ENCODE data around the gene RAB8A. TPM values are rescaled to one million over a fixed set of nuclear protein-coding genes. Genes with fewer than 3 reads are reported as not detected.

The RAB8A gene
- polyA plus RNA-seq, 1 donor from 2014 or later, result 29.8 TPM

DNA sequence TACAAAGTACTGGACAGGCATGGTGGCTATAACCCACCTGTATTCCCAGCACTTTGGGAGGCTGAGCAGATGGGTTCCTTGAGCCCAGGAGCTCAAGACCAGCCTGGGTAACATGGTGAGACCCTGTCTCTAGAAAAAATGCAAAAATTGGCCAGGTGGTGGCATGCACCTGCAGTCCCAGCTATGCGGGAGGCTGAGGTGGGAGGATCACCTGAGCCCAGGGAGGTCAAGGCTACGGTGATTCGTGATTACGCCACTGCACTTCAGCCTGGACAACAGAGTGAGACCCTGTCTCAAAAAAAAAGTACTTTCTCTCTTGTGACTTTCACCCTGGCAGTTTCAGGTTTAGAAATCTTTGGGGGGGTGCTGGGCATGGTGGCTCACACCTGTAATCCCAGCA, 11.2 kb upstream of the RAB8A start:
- Histone ChIP-seq H2AFZ (ENCODE audit: low read depth, low read length) (no peak overlapping the region), H3K4me2 (ENCODE audit: low read length) (no peak overlapping the region), H3K4me3 (ENCODE audit: low read length) (no peak overlapping the region), H3K9me2 (ENCODE audit: insufficient read depth, low read length) (no peaks in the 10 kb centered on the region), H3K9ac (ENCODE audit: low read length) (no peak overlapping the region), H3K36me3 (ENCODE audit: insufficient read depth, low read length) (no peaks in the 10 kb centered on the region), H3K79me2 (replicated peaks; ENCODE audit: insufficient read depth, low read length) (no peaks in the 10 kb centered on the region), H3K9me3 (ENCODE audit: low read length) (no peaks in the 10 kb centered on the region), H3F3A (ENCODE audit: insufficient read depth, low read length, poor library complexity, severe bottlenecking) (no peaks in the 10 kb centered on the region), H4K20me1 (ENCODE audit: insufficient read depth) (no peaks in the 10 kb centered on the region), H3K27me3 (ENCODE audit: insufficient read depth, low read depth, low read length) (no peaks in the 10 kb centered on the region), H3K27ac (ENCODE audit: low read length) (no peak overlapping the region)
- TF ChIP-seq RAD21 (conservative IDR thresholded peaks at IDR 0.05) (no peak), EP300 (conservative IDR thresholded peaks at IDR 0.05; ENCODE audit: poor library complexity, severe bottlenecking) (no peak), EZH2 (IDR thresholded peaks at IDR 0.05; ENCODE audit: borderline replicate concordance, insufficient read depth, low read length, poor library complexity, severe bottlenecking) (no peak), POLR2AphosphoS5 (IDR thresholded peaks at IDR 0.05) (no peak), SMC3 (conservative IDR thresholded peaks at IDR 0.05; ENCODE audit: poor library complexity) (no peak), MXI1 (conservative IDR thresholded peaks at IDR 0.05; ENCODE audit: poor library complexity, severe bottlenecking) (no peak), TAF1 (IDR thresholded peaks at IDR 0.05; ENCODE audit: low read depth) (no peak)
- TF ChIP-seq, protein P1, sequence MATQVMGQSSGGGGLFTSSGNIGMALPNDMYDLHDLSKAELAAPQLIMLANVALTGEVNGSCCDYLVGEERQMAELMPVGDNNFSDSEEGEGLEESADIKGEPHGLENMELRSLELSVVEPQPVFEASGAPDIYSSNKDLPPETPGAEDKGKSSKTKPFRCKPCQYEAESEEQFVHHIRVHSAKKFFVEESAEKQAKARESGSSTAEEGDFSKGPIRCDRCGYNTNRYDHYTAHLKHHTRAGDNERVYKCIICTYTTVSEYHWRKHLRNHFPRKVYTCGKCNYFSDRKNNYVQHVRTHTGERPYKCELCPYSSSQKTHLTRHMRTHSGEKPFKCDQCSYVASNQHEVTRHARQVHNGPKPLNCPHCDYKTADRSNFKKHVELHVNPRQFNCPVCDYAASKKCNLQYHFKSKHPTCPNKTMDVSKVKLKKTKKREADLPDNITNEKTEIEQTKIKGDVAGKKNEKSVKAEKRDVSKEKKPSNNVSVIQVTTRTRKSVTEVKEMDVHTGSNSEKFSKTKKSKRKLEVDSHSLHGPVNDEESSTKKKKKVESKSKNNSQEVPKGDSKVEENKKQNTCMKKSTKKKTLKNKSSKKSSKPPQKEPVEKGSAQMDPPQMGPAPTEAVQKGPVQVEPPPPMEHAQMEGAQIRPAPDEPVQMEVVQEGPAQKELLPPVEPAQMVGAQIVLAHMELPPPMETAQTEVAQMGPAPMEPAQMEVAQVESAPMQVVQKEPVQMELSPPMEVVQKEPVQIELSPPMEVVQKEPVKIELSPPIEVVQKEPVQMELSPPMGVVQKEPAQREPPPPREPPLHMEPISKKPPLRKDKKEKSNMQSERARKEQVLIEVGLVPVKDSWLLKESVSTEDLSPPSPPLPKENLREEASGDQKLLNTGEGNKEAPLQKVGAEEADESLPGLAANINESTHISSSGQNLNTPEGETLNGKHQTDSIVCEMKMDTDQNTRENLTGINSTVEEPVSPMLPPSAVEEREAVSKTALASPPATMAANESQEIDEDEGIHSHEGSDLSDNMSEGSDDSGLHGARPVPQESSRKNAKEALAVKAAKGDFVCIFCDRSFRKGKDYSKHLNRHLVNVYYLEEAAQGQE (IDR thresholded peaks at IDR 0.05; ENCODE audit: borderline replicate concordance), result no peak
- TF ChIP-seq, protein P2, sequence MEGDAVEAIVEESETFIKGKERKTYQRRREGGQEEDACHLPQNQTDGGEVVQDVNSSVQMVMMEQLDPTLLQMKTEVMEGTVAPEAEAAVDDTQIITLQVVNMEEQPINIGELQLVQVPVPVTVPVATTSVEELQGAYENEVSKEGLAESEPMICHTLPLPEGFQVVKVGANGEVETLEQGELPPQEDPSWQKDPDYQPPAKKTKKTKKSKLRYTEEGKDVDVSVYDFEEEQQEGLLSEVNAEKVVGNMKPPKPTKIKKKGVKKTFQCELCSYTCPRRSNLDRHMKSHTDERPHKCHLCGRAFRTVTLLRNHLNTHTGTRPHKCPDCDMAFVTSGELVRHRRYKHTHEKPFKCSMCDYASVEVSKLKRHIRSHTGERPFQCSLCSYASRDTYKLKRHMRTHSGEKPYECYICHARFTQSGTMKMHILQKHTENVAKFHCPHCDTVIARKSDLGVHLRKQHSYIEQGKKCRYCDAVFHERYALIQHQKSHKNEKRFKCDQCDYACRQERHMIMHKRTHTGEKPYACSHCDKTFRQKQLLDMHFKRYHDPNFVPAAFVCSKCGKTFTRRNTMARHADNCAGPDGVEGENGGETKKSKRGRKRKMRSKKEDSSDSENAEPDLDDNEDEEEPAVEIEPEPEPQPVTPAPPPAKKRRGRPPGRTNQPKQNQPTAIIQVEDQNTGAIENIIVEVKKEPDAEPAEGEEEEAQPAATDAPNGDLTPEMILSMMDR (IDR thresholded peaks at IDR 0.05; ENCODE audit: poor library complexity, severe bottlenecking), result no peak

GRCh38 chr19:16104722-16105121, 7.0 kb upstream of the RAB8A start:
- no peak overlapping the region for H2AFZ ChIP-seq (ENCODE audit: low read depth, low read length)
- H3K79me2 ChIP-seq (replicated peaks; ENCODE audit: insufficient read depth, low read length), result no peaks in the 10 kb centered on the region
- no peaks in the 10 kb centered on the region for H3F3A ChIP-seq (ENCODE audit: insufficient read depth, low read length, poor library complexity, severe bottlenecking)
- TF ChIP-seq, protein P1 (IDR thresholded peaks at IDR 0.05; ENCODE audit: borderline replicate concordance), result no peak
- TF ChIP-seq POLR2AphosphoS5 (IDR thresholded peaks at IDR 0.05) (no peak), SMC3 (conservative IDR thresholded peaks at IDR 0.05; ENCODE audit: poor library complexity) (no peak), EZH2 (IDR thresholded peaks at IDR 0.05; ENCODE audit: borderline replicate concordance, insufficient read depth, low read length, poor library complexity, severe bottlenecking) (no peak), EP300 (conservative IDR thresholded peaks at IDR 0.05; ENCODE audit: poor library complexity, severe bottlenecking) (no peak), MXI1 (conservative IDR thresholded peaks at IDR 0.05; ENCODE audit: poor library complexity, severe bottlenecking) (no peak), RAD21 (conservative IDR thresholded peaks at IDR 0.05) (no peak), TAF1 (IDR thresholded peaks at IDR 0.05; ENCODE audit: low read depth) (no peak)
- TF ChIP-seq, protein P2 (IDR thresholded peaks at IDR 0.05; ENCODE audit: poor library complexity, severe bottlenecking), result no peak
- no peaks in the 10 kb centered on the region for H3K9me2 ChIP-seq (ENCODE audit: insufficient read depth, low read length)
- H3K4me2 ChIP-seq (ENCODE audit: low read length), result no peak overlapping the region
- no peak overlapping the region for H3K9ac ChIP-seq (ENCODE audit: low read length)
- no peaks in the 10 kb centered on the region for H3K36me3 ChIP-seq (ENCODE audit: insufficient read depth, low read length)
- no peak overlapping the region for H3K27ac ChIP-seq (ENCODE audit: low read length)
- no peaks in the 10 kb centered on the region for H3K9me3 ChIP-seq (ENCODE audit: low read length)
- H3K27me3 ChIP-seq (ENCODE audit: insufficient read depth, low read depth, low read length), result no peaks in the 10 kb centered on the region
- no peaks in the 10 kb centered on the region for H4K20me1 ChIP-seq (ENCODE audit: insufficient read depth)
- H3K4me3 ChIP-seq (ENCODE audit: low read length), result no peak overlapping the region

All from neural cell (in vitro differentiated cells).